ENCODE data around the gene THUMPD1.

The THUMPD1 gene, protein sequence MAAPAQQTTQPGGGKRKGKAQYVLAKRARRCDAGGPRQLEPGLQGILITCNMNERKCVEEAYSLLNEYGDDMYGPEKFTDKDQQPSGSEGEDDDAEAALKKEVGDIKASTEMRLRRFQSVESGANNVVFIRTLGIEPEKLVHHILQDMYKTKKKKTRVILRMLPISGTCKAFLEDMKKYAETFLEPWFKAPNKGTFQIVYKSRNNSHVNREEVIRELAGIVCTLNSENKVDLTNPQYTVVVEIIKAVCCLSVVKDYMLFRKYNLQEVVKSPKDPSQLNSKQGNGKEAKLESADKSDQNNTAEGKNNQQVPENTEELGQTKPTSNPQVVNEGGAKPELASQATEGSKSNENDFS

DNA sequence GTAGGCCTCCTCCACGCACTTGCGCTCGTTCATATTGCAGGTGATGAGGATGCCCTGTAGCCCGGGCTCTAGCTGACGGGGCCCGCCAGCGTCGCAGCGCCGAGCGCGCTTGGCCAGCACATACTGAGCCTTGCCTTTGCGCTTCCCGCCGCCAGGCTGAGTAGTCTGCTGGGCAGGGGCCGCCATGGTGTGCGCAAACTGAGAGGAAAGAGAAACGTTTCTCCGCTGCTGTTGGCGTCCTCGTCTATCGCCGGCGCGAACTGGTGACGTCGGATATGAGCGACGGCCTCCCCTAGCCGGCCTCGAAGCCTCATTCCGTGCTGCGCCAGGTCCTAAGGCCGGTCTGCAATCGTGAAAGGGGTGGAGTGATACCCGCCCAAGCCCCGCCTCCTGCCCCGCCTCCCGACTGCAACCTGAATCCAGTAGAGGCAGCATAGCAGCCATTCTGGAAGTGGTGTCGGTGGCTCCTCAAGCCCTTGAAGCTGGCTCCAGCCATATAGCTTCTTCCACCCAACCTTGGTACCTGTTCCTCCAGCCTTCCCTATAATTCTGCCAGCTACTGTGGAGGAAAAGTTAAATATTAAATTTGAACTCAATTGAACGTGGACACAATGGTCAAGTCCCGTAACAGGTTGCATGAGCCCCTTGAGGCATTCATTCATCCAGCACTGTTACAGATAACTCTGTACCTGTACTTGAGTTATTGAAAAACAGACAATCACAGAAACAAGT is at the start of gene THUMPD1:
THUMPD1 (minus strand) TSS at position 265 of the 732 bp plus-strand sequence; CDS start at position 186, 79 bp downstream.
- peak; percentile 94 for DNase-seq (ENCODE audit: low read depth)
- H3K4me3 ChIP-seq (ENCODE audit: low read length): peak within 1 kb of the TSS; percentile 100
- TF ChIP-seq, protein P1, sequence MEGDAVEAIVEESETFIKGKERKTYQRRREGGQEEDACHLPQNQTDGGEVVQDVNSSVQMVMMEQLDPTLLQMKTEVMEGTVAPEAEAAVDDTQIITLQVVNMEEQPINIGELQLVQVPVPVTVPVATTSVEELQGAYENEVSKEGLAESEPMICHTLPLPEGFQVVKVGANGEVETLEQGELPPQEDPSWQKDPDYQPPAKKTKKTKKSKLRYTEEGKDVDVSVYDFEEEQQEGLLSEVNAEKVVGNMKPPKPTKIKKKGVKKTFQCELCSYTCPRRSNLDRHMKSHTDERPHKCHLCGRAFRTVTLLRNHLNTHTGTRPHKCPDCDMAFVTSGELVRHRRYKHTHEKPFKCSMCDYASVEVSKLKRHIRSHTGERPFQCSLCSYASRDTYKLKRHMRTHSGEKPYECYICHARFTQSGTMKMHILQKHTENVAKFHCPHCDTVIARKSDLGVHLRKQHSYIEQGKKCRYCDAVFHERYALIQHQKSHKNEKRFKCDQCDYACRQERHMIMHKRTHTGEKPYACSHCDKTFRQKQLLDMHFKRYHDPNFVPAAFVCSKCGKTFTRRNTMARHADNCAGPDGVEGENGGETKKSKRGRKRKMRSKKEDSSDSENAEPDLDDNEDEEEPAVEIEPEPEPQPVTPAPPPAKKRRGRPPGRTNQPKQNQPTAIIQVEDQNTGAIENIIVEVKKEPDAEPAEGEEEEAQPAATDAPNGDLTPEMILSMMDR (conservative IDR thresholded peaks at IDR 0.05; ENCODE audit: low read length): peak; percentile 35

GRCh38 chr16:20789130-20789529 is 47.5 kb upstream of the THUMPD1 start:
- H3K4me3 ChIP-seq (ENCODE audit: low read length): no peak overlapping the region
- no peak for DNase-seq (ENCODE audit: low read depth)
- TF ChIP-seq, protein P1 (conservative IDR thresholded peaks at IDR 0.05; ENCODE audit: low read length): no peak

- TF ChIP-seq, protein P1 (conservative IDR thresholded peaks at IDR 0.05; ENCODE audit: low read length): no peak
- no peak overlapping the region for H3K4me3 ChIP-seq (ENCODE audit: low read length)
- DNase-seq (ENCODE audit: low read depth): no peak
Measured at GRCh38 chr16:20784204-20784603, 42.6 kb upstream of the THUMPD1 start.

DNA sequence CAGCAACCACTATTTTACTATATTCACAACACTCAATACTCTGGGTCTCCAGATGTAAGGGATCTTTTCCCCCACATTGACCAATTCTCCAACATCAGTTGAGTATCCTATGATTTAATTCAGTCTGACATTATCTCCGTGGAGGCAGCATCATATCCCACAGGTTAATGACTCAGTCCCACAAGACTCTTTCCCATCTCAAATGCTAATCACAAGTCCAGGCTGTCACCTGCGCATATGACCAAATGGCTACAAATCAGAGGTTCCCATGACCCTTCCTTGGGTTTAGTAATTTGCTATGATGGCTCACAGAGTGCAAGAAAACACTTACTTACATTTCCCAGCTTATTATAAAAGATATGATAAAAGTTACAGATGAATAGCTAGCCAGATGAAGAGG is 40.9 kb upstream of the THUMPD1 start:
- DNase-seq (ENCODE audit: low read depth): no peak
- TF ChIP-seq, protein P1 (conservative IDR thresholded peaks at IDR 0.05; ENCODE audit: low read length): no peak
- no peak overlapping the region for H3K4me3 ChIP-seq (ENCODE audit: low read length)

DNA sequence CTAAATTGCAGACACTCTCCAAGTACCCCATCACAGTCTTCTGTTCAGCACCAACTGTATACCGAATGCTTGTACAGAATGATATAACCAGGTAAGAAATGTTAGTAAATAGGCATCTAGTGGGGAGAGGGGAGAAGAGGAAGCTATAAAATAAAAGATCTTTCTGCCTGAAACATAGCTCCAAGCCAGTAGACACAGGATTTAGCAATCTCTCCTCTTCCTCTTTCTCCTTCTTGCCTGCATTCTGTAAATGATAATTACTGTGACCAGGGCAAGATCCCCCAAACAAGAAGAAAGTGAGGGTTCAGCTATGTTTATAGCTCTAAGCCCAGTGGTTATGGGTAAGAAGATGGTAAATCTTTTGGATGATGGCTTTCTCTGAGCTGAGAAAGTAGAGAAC is 40.1 kb upstream of the THUMPD1 start:
- H3K4me3 ChIP-seq (ENCODE audit: low read length): no peak overlapping the region
- no peak for DNase-seq (ENCODE audit: low read depth)
- TF ChIP-seq, protein P1 (conservative IDR thresholded peaks at IDR 0.05; ENCODE audit: low read length): no peak

DNA sequence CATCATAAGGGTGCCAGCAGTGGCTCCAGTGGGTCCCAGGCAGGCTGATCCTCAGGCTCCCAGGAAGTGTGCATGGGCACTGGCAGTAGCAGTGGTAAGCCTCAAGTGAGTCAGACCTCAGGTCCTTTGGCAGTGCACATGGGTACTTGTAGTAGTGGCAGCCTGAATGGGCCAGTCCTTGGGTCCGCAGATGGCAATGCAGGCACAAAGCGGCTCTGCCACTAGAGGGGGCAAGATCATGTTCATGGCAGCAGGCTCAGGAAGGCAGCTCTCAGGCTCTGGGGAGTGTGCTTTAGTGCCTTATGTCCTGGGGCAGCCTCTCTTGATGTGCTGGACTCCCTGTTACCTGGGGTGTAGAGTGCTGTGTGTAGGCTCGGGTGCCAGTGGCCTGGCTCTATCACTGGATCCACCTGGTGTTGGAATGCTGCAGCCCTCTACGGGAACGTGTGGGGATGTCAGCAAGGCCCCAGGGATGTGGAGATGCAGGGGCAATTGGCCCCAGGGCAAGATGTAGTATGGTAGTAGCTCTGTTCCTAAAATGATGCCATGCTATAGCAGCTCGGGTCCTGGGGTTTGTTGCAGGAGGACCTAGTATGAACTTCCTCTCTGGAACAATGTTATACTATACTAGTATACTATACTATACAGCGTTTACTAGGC is 33.2 kb upstream of the THUMPD1 start:
- H3K4me3 ChIP-seq (ENCODE audit: low read length): no peak overlapping the region
- peak; percentile 62 for DNase-seq (ENCODE audit: low read depth)
- TF ChIP-seq, protein P1 (conservative IDR thresholded peaks at IDR 0.05; ENCODE audit: low read length): peak; percentile 79
